SKM-1 (cell line): ENCODE measurements around the gene RBFOX1.
"Not testable (repeated sequence)": the region's sequence is repeated elsewhere in the genome, so short reads cannot be mapped to it uniquely, and the experiment has no call there.

Experiments used
- DNase-seq: peaks from one replicate; lab custom pipeline; 2025; ENCODE audit not compliant: unreplicated experiment; lab: John Stamatoyannopoulos, UW

RBFOX1 gene

GRCh38 chr16:7452090-7452489 is 119.4 kb downstream of the RBFOX1 start:
- DNase-seq, result no peak

- no peak for DNase-seq
Observed at GRCh38 chr16:7456211-7456610, 123.6 kb downstream of the RBFOX1 start.

GRCh38 chr16:7458144-7458543 is 125.5 kb downstream of the RBFOX1 start:
- DNase-seq, result no peak

GRCh38 chr16:7470344-7470743 is 137.7 kb downstream of the RBFOX1 start:
- no peak for DNase-seq

GRCh38 chr16:7471268-7471667 is 138.6 kb downstream of the RBFOX1 start:
- DNase-seq, result no peak

GRCh38 chr16:7482032-7482431 is 149.4 kb downstream of the RBFOX1 start:
- no peak for DNase-seq

GRCh38 chr16:7482596-7483290 is 150.1 kb downstream of the RBFOX1 start:
- no peak for DNase-seq

GRCh38 chr16:7487574-7488323 is 155.1 kb downstream of the RBFOX1 start:
- DNase-seq, result no peak

GRCh38 chr16:7492122-7492521 is 159.5 kb downstream of the RBFOX1 start:
- no peak for DNase-seq

- no peak for DNase-seq
Observed at GRCh38 chr16:7493133-7493532, 160.5 kb downstream of the RBFOX1 start.

- DNase-seq, result no peak
Observed at GRCh38 chr16:7497691-7498090, 165.0 kb downstream of the RBFOX1 start.

GRCh38 chr16:7501868-7502267 is 169.2 kb downstream of the RBFOX1 start:
- DNase-seq, result no peak

GRCh38 chr16:7502591-7503157 is 170.0 kb downstream of the RBFOX1 start:
- DNase-seq, result not testable (repeated sequence)

GRCh38 chr16:7503666-7504065 is 171.0 kb downstream of the RBFOX1 start:
- no peak for DNase-seq

- no peak for DNase-seq
Observed at GRCh38 chr16:7504844-7505243, 172.2 kb downstream of the RBFOX1 start.

GRCh38 chr16:7505495-7505894 is 172.8 kb downstream of the RBFOX1 start:
- no peak for DNase-seq

- no peak for DNase-seq
Observed at GRCh38 chr16:7506363-7506762, 173.7 kb downstream of the RBFOX1 start.

GRCh38 chr16:7508656-7509055 is 176.0 kb downstream of the RBFOX1 start:
- no peak for DNase-seq

GRCh38 chr16:7509963-7510601 is 177.4 kb downstream of the RBFOX1 start:
- DNase-seq, result no peak

GRCh38 chr16:7511549-7512260 is 179.1 kb downstream of the RBFOX1 start:
- DNase-seq, result no peak

- DNase-seq, result no peak
Observed at GRCh38 chr16:7512503-7512902, 179.9 kb downstream of the RBFOX1 start.
